Measurements from ENCODE around the gene KYNU.

DNA sequence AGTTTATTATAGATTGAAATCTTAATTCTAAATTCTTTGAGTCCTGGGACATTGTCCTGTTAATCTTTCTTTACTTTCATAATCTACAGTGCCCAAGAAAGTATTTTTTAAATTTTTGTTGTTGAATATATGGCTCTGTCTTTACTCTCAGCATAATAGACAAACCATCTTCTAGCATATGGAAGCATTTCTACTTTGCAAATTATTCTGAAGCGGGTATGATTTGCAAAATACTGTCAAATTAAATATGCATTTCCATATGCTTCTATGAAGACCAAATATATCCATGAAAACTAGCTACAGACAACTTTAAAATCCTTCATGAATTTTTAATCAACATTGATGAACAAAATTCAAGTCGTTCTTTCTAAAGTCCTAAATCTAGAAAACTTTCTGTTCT lies 117.2 kb downstream of the KYNU start:
- TF ChIP-seq CTCF (conservative IDR thresholded peaks at IDR 0.05 in 1 of 2, IDR thresholded peaks at IDR 0.05 in 1 of 2; ENCODE audit: low read depth in 1 of 2, low read length in 2 of 2) (no peak), EZH2 (IDR thresholded peaks at IDR 0.05; ENCODE audit: low read length, missing control alignments) (no peak)

Data from fibroblast of lung (primary cell).